ENCODE measurements around the gene ALDH1L1. TPM values are rescaled to one million over a fixed set of nuclear protein-coding genes. Genes with fewer than 3 reads are reported as not detected.

ALDH1L1 gene
- total RNA-seq, 4 donors from 2014 or later: 19.2 to 39.9 (median 25.9) TPM

DNA sequence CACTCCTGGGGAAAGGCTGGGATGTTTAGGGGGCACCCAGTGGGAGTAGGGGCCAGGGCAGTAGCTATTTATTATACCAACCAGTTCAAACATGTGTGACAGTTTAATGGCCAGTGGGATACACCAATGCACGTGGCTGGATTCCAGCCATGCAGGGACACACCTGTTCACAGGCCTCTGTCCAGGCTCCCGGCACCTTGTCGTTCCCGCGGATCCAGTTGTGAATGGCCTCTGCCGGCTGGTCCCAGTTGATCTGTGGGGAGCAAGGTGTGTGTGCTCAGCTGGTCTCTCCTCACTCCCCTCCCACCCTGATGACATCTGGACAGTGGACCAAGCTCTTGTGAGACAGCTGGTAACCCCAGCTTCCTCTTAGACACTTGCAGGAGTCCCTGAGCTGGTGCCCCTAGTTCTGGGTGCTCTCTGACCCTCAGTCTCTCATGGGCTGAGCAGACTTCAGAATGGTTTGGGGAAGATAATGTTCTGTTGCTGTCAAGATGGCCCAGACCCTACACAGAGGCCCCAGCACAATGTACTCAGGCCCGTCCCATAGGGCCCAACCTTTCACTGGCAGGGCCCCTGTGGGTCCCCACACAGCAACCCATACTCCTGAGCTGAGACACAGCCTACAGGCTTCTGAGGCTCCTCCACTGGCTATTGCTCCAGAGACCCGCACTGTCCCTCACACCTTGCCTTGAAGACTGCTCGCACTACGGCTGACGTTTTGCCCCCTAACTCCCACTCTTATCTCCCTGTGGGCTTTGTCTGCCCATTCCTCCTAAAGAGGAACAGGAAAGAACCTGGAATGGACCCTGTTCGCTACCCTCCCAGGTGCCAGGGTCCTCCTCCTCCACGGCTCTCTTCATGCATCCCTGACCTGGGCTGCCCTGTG, 25.8 kb downstream of the ALDH1L1 start:
- intact Hi-C loops (cut with DNase I): no loop called here
- H3K27ac ChIP-seq (replicated peaks in 1 of 4): no peak overlapping the region
- H3K4me3 ChIP-seq: no peak overlapping the region
- TF ChIP-seq EP300 (IDR thresholded peaks at IDR 0.05) (no peak), POLR2AphosphoS5 (IDR thresholded peaks at IDR 0.05) (no peak), POLR2A (IDR thresholded peaks at IDR 0.05; ENCODE audit: low read depth) (no peak)
- TF ChIP-seq, protein P1, sequence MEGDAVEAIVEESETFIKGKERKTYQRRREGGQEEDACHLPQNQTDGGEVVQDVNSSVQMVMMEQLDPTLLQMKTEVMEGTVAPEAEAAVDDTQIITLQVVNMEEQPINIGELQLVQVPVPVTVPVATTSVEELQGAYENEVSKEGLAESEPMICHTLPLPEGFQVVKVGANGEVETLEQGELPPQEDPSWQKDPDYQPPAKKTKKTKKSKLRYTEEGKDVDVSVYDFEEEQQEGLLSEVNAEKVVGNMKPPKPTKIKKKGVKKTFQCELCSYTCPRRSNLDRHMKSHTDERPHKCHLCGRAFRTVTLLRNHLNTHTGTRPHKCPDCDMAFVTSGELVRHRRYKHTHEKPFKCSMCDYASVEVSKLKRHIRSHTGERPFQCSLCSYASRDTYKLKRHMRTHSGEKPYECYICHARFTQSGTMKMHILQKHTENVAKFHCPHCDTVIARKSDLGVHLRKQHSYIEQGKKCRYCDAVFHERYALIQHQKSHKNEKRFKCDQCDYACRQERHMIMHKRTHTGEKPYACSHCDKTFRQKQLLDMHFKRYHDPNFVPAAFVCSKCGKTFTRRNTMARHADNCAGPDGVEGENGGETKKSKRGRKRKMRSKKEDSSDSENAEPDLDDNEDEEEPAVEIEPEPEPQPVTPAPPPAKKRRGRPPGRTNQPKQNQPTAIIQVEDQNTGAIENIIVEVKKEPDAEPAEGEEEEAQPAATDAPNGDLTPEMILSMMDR (IDR thresholded peaks at IDR 0.05): no peak
- 98% methylated on average over 6 of the region's 13 CpGs for WGBS
- peak; percentile 91 for DNase-seq (ENCODE audit: extremely low spot score)
- no peaks in the 10 kb centered on the region for H3K4me1 ChIP-seq
- H3K9me3 ChIP-seq: no peaks in the 10 kb centered on the region
- H3K27me3 ChIP-seq: no peaks in the 10 kb centered on the region
- peaks cover 0 to 58% (median 28%) of the 10 kb centered on the region in 4 donors for H3K36me3 ChIP-seq

DNA sequence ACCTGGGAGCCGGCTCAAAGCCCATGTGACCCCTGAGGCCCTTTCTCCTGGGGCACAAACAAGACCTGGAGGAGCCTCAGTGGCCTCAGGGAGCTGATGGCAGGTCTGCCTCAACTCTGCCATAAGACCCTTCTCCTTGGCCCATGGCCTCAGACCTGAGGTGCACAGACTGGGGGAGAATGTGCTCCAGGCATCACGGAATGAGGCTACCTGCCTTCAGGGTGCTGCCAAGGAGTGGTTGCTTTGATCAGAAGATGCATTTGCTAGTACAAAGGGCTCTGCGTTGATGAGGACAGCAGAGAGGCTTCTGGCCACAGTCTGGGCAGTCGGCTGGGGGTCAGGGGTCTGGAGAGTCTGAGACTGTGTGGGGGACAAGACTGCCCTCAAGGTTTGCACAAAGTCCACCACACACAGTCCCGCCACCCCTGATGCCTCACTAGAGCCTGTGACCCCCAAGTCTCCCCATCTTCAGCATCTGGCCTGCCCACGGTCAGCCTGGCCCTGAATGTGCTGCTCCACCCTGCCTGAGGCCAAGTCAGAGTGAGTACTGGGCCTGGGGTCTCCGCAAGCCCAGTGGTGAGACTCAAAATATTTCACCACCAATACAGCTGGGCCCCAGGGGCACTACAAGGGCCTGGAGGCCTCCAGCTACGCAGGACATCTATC, 26.6 kb downstream of the ALDH1L1 start:
- H3K27me3 ChIP-seq: no peaks in the 10 kb centered on the region
- no peaks in the 10 kb centered on the region for H3K4me1 ChIP-seq
- H3K4me3 ChIP-seq: no peak overlapping the region
- H3K9me3 ChIP-seq: no peaks in the 10 kb centered on the region
- intact Hi-C loops (cut with DNase I): no loop called here
- peaks cover 0 to 54% (median 24%) of the 10 kb centered on the region in 4 donors for H3K36me3 ChIP-seq
- peak; percentile 89 for DNase-seq (ENCODE audit: extremely low spot score)
- no peak overlapping the region for H3K27ac ChIP-seq (replicated peaks in 1 of 4)
- WGBS: 96% methylated on average over 6 of the region's 8 CpGs
- TF ChIP-seq EP300 (IDR thresholded peaks at IDR 0.05): no peak
- TF ChIP-seq, protein P1 (IDR thresholded peaks at IDR 0.05): no peak
- no peak for TF ChIP-seq POLR2AphosphoS5 (IDR thresholded peaks at IDR 0.05)
- TF ChIP-seq POLR2A (IDR thresholded peaks at IDR 0.05; ENCODE audit: low read depth): no peak

DNA sequence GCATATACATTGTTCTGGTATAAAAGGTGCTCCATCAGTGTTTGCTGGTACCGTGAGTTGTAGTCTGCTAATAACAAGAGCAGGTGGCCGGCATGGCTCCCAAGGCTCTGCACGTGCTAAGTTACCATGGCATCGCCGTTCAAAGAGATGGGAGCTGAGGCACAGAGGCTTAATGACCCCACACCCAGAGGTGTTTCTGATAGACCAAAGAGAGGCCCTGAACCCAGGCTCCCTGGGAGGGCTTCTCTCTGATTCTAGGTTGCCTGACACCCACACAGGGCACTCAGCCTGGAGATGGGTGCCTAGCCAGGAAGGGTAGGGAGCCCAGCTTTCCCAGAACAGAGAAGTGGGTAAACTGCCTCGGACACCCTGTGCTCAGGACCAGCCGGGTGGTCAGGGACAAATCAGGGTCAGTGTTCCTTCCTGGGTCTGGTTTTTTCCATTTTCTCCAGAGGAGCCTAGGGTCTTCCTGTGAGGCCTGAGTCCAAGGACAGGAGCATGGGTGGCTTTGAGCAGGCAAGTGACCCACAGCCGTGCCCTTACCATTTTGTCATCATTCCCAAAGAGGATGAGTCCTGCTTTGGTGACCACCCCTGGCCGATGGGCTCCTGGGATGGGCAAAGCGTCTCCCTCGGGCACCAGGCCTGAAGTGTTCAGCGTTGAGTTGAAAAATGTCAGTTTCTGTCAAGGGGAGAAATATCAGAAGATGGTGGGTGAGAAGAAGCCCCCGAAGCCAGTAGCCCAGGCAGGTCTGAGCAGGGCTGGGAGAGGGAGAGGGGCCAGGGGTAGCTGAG, 27.3 kb downstream of the ALDH1L1 start:
- no peaks in the 10 kb centered on the region for H3K4me1 ChIP-seq
- DNase-seq (ENCODE audit: extremely low spot score): peak; percentile 89
- H3K4me3 ChIP-seq: no peak overlapping the region
- no peaks in the 10 kb centered on the region for H3K27me3 ChIP-seq
- intact Hi-C loops (cut with DNase I): no loop called here
- WGBS: 88% methylated on average over 11 of the region's 13 CpGs
- no peak overlapping the region for H3K27ac ChIP-seq (replicated peaks in 1 of 4)
- TF ChIP-seq, protein P1 (IDR thresholded peaks at IDR 0.05): no peak
- TF ChIP-seq EP300 (IDR thresholded peaks at IDR 0.05): no peak
- TF ChIP-seq POLR2AphosphoS5 (IDR thresholded peaks at IDR 0.05): no peak
- no peak for TF ChIP-seq POLR2A (IDR thresholded peaks at IDR 0.05; ENCODE audit: low read depth)
- no peaks in the 10 kb centered on the region for H3K9me3 ChIP-seq
- H3K36me3 ChIP-seq: peaks cover 0 to 47% (median 23%) of the 10 kb centered on the region in 4 donors

DNA sequence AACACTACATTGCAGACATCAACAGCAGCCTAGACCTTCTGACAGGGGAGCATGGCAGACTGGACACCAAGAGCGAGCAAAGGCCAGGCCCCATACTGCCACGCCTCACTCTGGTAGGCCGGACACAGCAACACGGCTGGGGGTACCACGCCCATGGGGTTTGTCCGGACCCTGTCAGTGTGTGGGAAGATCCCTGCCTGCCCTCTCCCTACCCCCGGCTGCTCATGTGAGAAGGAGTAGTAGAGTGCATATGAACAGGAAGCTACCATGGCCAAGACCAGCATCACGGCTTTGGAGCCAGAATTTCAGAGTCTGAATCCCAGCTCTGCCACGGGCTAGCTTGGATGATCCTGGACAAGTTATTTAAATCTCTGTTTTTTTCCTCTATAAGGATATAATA, 27.9 kb downstream of the ALDH1L1 start:
- no peaks in the 10 kb centered on the region for H3K9me3 ChIP-seq
- 88% methylated on average over 9 of the region's 9 CpGs for WGBS

More for the DNA sequence above, 27.9 kb downstream of the ALDH1L1 start:
- no peaks in the 10 kb centered on the region for H3K4me1 ChIP-seq
- peaks cover 0 to 43% (median 22%) of the 10 kb centered on the region in 4 donors for H3K36me3 ChIP-seq
- no peak overlapping the region for H3K4me3 ChIP-seq
- TF ChIP-seq POLR2A (IDR thresholded peaks at IDR 0.05; ENCODE audit: low read depth) (no peak), EP300 (IDR thresholded peaks at IDR 0.05) (no peak), POLR2AphosphoS5 (IDR thresholded peaks at IDR 0.05) (no peak)
- TF ChIP-seq, protein P1 (IDR thresholded peaks at IDR 0.05): no peak
- no peaks in the 10 kb centered on the region for H3K27me3 ChIP-seq
- DNase-seq (ENCODE audit: extremely low spot score): peak; percentile 39
- no peak overlapping the region for H3K27ac ChIP-seq (replicated peaks in 1 of 4)
- intact Hi-C loops (cut with DNase I): no loop called here
